Measurements from ENCODE around the gene STK39.

GRCh38 chr2:167924556-167924955 is 322.8 kb downstream of the STK39 start:
- TF ChIP-seq EZH2 (IDR thresholded peaks at IDR 0.05; ENCODE audit: insufficient read depth, poor library complexity, severe bottlenecking) (no peak), EZH2phosphoT487 (IDR thresholded peaks at IDR 0.05; ENCODE audit: insufficient read depth, low read depth) (no peak)

All from GM23248 (cell line).